Measurements from ENCODE around the gene ARFRP1. TPM values are rescaled to one million over a fixed set of nuclear protein-coding genes. Genes with fewer than 3 reads are reported as not detected.

Gene ARFRP1
- total and polyA plus RNA-seq, 2 of the 13 experiments (the other 11 are each of a cell fraction or from before 2014, with no cell fraction given) = 32.0 to 51.1 TPM

DNA sequence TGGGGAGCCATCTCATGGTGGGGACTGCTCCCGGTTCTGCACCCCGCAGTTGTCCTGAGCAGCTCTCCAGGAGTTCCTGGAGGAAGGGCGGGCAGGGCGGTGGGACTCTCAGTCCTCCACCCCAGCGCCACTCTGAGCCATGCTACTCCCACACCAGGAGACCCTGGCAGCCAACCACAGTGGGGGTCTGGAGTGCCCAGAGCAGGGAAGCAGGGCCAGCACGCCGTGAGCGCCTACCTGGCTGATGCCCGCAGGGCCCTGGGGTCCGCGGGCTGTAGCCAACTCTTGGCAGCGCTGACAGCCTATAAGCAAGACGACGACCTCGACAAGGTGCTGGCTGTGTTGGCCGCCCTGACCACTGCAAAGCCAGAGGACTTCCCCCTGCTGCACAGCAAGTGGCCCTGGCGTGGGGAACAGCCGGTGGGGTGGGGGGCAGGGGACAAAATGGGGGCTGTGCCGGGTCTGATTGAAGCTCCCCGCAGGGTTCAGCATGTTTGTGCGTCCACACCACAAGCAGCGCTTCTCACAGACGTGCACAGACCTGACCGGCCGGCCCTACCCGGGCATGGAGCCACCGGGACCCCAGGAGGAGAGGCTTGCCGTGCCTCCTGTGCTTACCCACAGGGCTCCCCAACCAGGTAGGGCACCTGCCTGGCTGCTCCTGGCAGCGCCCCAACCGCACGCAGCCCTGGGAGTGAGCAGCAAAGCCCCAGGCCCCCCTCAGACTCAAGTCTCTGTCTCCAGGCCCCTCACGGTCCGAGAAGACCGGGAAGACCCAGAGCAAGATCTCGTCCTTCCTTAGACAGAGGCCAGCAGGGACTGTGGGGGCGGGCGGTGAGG lies 13.0 kb downstream of the ARFRP1 start (continued):
- 0 out of 2 replicates have a peak, but pooled peaks have one; percentile 5 for TF ChIP-seq CAMTA2 (CRISPR knock-in tag; IDR thresholded peaks at IDR 0.05; ENCODE audit: borderline replicate concordance)
- TF ChIP-seq TCF7 (IDR thresholded peaks at IDR 0.05; ENCODE audit: low read depth) = no peak
- 0 out of 2 replicates have a peak, but pooled peaks have one; percentile 20 for TF ChIP-seq TAF1 (CRISPR knock-in tag; IDR thresholded peaks at IDR 0.05)
- TF ChIP-seq ZFP82 (CRISPR knock-in tag; IDR thresholded peaks at IDR 0.05; ENCODE audit: borderline replicate concordance) = peak; percentile 7; the same call in 1 of the 2 replicates
- no peak for TF ChIP-seq MYPOP (CRISPR knock-in tag; IDR thresholded peaks at IDR 0.05)
- TF ChIP-seq, protein P1, sequence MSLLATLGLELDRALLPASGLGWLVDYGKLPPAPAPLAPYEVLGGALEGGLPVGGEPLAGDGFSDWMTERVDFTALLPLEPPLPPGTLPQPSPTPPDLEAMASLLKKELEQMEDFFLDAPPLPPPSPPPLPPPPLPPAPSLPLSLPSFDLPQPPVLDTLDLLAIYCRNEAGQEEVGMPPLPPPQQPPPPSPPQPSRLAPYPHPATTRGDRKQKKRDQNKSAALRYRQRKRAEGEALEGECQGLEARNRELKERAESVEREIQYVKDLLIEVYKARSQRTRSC (CRISPR knock-in tag; IDR thresholded peaks at IDR 0.05; ENCODE audit: low read depth) = no peak
- no peak for TF ChIP-seq FOXM1 (CRISPR knock-in tag; IDR thresholded peaks at IDR 0.05)
- TF ChIP-seq ZFP36L2 (CRISPR knock-in tag; IDR thresholded peaks at IDR 0.05) = no peak
- no peak for TF ChIP-seq PCBP2 (optimal IDR thresholded peaks at IDR 0.05; ENCODE audit: low read depth, low read length, poor library complexity, severe bottlenecking)
- TF ChIP-seq KDM3A (CRISPR knock-in tag; IDR thresholded peaks at IDR 0.05; ENCODE audit: low read depth) = no peak
- TF ChIP-seq AKAP8 (CRISPR knock-in tag; IDR thresholded peaks at IDR 0.05) = 0 out of 2 replicates have a peak, but pooled peaks have one; percentile 22
- no peak for TF ChIP-seq RFX3 (CRISPR knock-in tag; IDR thresholded peaks at IDR 0.05)
- no peak for TF ChIP-seq ELF4 (CRISPR knock-in tag; IDR thresholded peaks at IDR 0.05; ENCODE audit: borderline replicate concordance)
- TF ChIP-seq ZNF326 (CRISPR knock-in tag; IDR thresholded peaks at IDR 0.05; ENCODE audit: borderline replicate concordance) = peak; percentile 58; the same call in 1 of the 2 replicates
- no peak for TF ChIP-seq CREB1 (IDR thresholded peaks at IDR 0.05)
- TF ChIP-seq CREB1 (CRISPR knock-in tag; IDR thresholded peaks at IDR 0.05) = no peak
- no peak for TF ChIP-seq ZNF296 (CRISPR knock-in tag; conservative IDR thresholded peaks at IDR 0.05)
- TF ChIP-seq, protein P2, sequence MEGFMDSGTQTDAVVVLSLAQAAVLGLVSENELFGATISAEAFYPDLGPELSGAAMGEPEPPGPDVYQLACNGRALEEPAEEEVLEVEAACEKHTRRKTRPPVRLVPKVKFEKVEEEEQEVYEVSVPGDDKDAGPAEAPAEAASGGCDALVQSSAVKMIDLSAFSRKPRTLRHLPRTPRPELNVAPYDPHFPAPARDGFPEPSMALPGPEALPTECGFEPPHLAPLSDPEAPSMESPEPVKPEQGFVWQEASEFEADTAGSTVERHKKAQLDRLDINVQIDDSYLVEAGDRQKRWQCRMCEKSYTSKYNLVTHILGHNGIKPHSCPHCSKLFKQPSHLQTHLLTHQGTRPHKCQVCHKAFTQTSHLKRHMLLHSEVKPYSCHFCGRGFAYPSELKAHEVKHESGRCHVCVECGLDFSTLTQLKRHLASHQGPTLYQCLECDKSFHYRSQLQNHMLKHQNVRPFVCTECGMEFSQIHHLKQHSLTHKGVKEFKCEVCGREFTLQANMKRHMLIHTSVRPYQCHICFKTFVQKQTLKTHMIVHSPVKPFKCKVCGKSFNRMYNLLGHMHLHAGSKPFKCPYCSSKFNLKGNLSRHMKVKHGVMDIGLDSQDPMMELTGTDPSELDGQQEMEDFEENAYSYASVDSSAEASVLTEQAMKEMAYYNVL (CRISPR knock-in tag; IDR thresholded peaks at IDR 0.05; ENCODE audit: borderline replicate concordance) = no peak
- no peak for TF ChIP-seq ZNF343 (CRISPR knock-in tag; IDR thresholded peaks at IDR 0.05)
- TF ChIP-seq, protein P3, sequence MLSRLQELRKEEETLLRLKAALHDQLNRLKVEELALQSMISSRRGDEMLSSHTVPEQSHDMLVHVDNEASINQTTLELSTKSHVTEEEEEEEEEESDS (CRISPR knock-in tag; IDR thresholded peaks at IDR 0.05; ENCODE audit: borderline replicate concordance) = no peak
